Neural cell (in vitro differentiated cells): ENCODE measurements around the gene HK2. TPM values are rescaled to one million over a fixed set of nuclear protein-coding genes. Genes with fewer than 3 reads are reported as not detected.

Experiments
- H2AFZ ChIP-seq: fragments of 200-600, 300-800 bp; sonication (generic), shearing (Covaris generic); 2 replicates; pipeline ENCODE4 v1.6.0; 2014; ENCODE audit warnings: low read depth, mild to moderate bottlenecking, antibody characterized with exemption, low read length, moderate library complexity
- H3F3A ChIP-seq: fragments of 200-600 bp; shearing (Covaris generic); 2 replicates; pipeline ENCODE4 v1.6.1; 2016; ENCODE audit warnings: mild to moderate bottlenecking, moderate library complexity, mixed read lengths, antibody characterized with exemption, low read length; ENCODE audit not compliant: insufficient read depth, poor library complexity, severe bottlenecking
- H3K27ac ChIP-seq: fragments of 200-600, 300-800 bp; sonication (generic), shearing (Covaris generic); 2 replicates; pipeline ENCODE4 v1.5.1; 2014; ENCODE audit warnings: mild to moderate bottlenecking, low read length, moderate library complexity
- H3K27me3 ChIP-seq: fragments of 300-800, 200-600 bp; sonication (generic), shearing (Covaris generic); 2 replicates; pipeline ENCODE4 v1.6.0; 2014; ENCODE audit warnings: mild to moderate bottlenecking, low read depth, low read length, moderate library complexity; ENCODE audit not compliant: insufficient read depth
- H3K36me3 ChIP-seq: fragments of 300-800, 200-600 bp; sonication (generic), shearing (Covaris generic); 2 replicates; pipeline ENCODE4 v1.5.1; 2014; ENCODE audit warnings: mild to moderate bottlenecking, antibody characterized with exemption, low read length, moderate library complexity; ENCODE audit not compliant: insufficient read depth
- H3K4me2 ChIP-seq: fragments of 300-800, 200-600 bp; sonication (generic), shearing (Covaris generic); 2 replicates; pipeline ENCODE4 v1.6.0; 2014; ENCODE audit warnings: mild to moderate bottlenecking, low read length
- H3K4me3 ChIP-seq: fragments of 300-800, 200-600 bp; sonication (generic), shearing (Covaris generic); 2 replicates; pipeline ENCODE4 v1.5.1; 2014; ENCODE audit warnings: mild to moderate bottlenecking, low read length, moderate library complexity
- H3K79me2 ChIP-seq: fragments of 200-600 bp; shearing (Covaris generic); replicated peaks from 2 replicates; pipeline ENCODE4 v1.6.0; 2014; ENCODE audit warnings: mild to moderate bottlenecking, low read length, moderate library complexity; ENCODE audit not compliant: insufficient read depth
- H3K9ac ChIP-seq: fragments of 300-800, 200-600 bp; sonication (generic), shearing (Covaris generic); 2 replicates; pipeline ENCODE4 v1.6.1; 2016; ENCODE audit warnings: mild to moderate bottlenecking, low read length, mixed read lengths
- H3K9me2 ChIP-seq: fragments of 200-600 bp; shearing (Covaris generic); 2 replicates; pipeline ENCODE4 v1.6.1; 2016; ENCODE audit warnings: mild to moderate bottlenecking, low read length, mixed read lengths; ENCODE audit not compliant: insufficient read depth
- H3K9me3 ChIP-seq: fragments of 200-600, 300-800 bp; sonication (generic), shearing (Covaris generic); 2 replicates; pipeline ENCODE4 v1.6.1; 2016; ENCODE audit warnings: mild to moderate bottlenecking, mixed run types, low read length, moderate library complexity, mixed read lengths
- H4K20me1 ChIP-seq: fragments of 200-600 bp; shearing (Covaris generic); 2 replicates; pipeline ENCODE4 v1.6.1; 2016; ENCODE audit warnings: mild to moderate bottlenecking, mixed run types; ENCODE audit not compliant: insufficient read depth
- EP300 ChIP-seq: fragments of 450-650 bp; conservative IDR thresholded peaks from 2 replicates; pipeline ENCODE4 v1.6.1; 2014; ENCODE audit warnings: antibody characterized with exemption, mild to moderate bottlenecking, moderate library complexity; ENCODE audit not compliant: poor library complexity, severe bottlenecking
- EZH2 ChIP-seq: fragments of 200-600, 300-800 bp; shearing (Covaris generic), sonication (generic); IDR thresholded peaks from 2 replicates; pipeline ENCODE4 v1.6.1; 2014; ENCODE audit warnings: antibody characterized with exemption, low read length, borderline replicate concordance, mild to moderate bottlenecking; ENCODE audit not compliant: insufficient read depth, poor library complexity, severe bottlenecking
- MXI1 ChIP-seq: fragments of 450-650 bp; conservative IDR thresholded peaks from 2 replicates; pipeline ENCODE4 v1.6.1; 2014; ENCODE audit warnings: antibody characterized with exemption, mild to moderate bottlenecking; ENCODE audit not compliant: poor library complexity, severe bottlenecking
- POLR2AphosphoS5 ChIP-seq: IDR thresholded peaks from 2 replicates; pipeline ENCODE4 v1.6.1; 2012
- RAD21 ChIP-seq: fragments of 450-650 bp; conservative IDR thresholded peaks from 2 replicates; pipeline ENCODE4 v1.6.1; 2014; ENCODE audit warnings: antibody characterized with exemption, mild to moderate bottlenecking, moderate library complexity
- REST ChIP-seq: IDR thresholded peaks from 2 replicates; pipeline ENCODE4 v1.6.1; 2012; ENCODE audit warnings: borderline replicate concordance
- SMC3 ChIP-seq: fragments of 450-650 bp; conservative IDR thresholded peaks from 2 replicates; pipeline ENCODE4 v1.6.1; 2014; ENCODE audit warnings: antibody characterized with exemption, mild to moderate bottlenecking, moderate library complexity; ENCODE audit not compliant: poor library complexity
- TAF1 ChIP-seq: IDR thresholded peaks from 2 replicates; pipeline ENCODE4 v1.6.1; 2012; ENCODE audit warnings: low read depth
- polyA plus RNA-seq: library from polyadenylated mRNA; depleted of rRNA; stranded (reverse); fragments of >200 nt; gene quantifications from 2 replicates; pipeline ENCODE4 v1.2.3, GENCODE V29; 2014
- TF ChIP-seq, protein P1 (sequence below): fragments of 450-650 bp; IDR thresholded peaks from 2 replicates; pipeline ENCODE4 v1.5.1; 2014; ENCODE audit warnings: antibody characterized with exemption, mild to moderate bottlenecking, moderate library complexity; ENCODE audit not compliant: poor library complexity, severe bottlenecking

The HK2 gene
- polyA plus RNA-seq, 1 donor from 2014 or later, result 0.47 TPM

DNA sequence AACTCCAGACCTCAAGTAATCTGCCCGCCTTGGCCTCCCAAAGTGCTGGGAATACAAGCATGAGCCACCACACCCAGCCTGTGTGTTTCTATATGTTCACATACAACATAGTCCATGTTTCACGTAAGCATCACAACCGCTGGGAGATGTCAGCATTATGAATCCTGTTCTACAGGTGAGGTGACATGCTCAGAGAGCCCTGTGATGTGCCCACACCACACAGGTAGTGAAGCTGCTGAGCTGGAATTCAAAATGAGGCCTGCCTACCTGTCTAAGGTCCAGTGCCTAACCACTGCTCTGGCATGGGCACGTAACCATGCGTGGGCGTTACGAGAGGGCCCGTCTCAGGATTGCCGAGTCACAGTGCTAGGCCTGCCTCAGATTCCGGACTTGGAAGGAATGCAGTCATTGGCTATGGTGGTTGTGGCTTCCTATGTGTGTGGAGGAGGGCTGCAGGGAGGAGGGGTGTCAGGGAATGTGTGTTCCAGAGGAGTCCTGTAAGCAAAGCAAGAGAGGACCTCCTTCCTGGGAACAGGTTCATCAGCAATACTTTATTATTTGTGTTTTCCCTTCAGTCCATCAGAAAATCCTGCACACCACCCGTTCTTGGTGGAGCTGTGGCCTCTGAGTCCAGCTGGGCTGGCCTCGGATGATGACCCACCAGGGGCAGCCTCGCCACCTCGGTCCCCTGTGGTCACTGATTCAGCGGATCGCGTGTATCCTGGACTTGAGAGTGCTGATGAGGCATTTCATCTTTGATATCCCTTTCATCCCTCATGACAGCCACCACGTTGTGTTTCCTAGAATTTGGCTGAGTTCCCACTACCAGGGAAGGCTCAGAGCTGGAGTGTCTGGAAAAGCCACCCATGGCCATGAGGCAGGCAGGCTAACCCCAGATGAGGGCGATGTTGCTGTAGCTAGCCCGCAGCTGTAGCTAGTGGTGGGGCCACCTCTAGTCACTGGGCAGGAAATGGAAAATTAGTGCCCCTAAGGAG, 31.1 kb downstream of the HK2 start:
- Histone ChIP-seq H3K27me3 (no peaks in the 10 kb centered on the region), H3K27ac (no peak overlapping the region), H3K9ac (no peak overlapping the region), H3K4me2 (no peak overlapping the region), H3K36me3 (no peaks in the 10 kb centered on the region), H2AFZ (no peak overlapping the region), H3K79me2 (no peaks in the 10 kb centered on the region), H4K20me1 (no peaks in the 10 kb centered on the region), H3K9me2 (no peaks in the 10 kb centered on the region), H3F3A (no peaks in the 10 kb centered on the region), H3K4me3 (no peak overlapping the region), H3K9me3 (no peaks in the 10 kb centered on the region)
- TF ChIP-seq EZH2 (no peak), EP300 (no peak), MXI1 (no peak), SMC3 (no peak), RAD21 (no peak), POLR2AphosphoS5 (no peak), TAF1 (no peak), REST (no peak)
- TF ChIP-seq, protein P1, sequence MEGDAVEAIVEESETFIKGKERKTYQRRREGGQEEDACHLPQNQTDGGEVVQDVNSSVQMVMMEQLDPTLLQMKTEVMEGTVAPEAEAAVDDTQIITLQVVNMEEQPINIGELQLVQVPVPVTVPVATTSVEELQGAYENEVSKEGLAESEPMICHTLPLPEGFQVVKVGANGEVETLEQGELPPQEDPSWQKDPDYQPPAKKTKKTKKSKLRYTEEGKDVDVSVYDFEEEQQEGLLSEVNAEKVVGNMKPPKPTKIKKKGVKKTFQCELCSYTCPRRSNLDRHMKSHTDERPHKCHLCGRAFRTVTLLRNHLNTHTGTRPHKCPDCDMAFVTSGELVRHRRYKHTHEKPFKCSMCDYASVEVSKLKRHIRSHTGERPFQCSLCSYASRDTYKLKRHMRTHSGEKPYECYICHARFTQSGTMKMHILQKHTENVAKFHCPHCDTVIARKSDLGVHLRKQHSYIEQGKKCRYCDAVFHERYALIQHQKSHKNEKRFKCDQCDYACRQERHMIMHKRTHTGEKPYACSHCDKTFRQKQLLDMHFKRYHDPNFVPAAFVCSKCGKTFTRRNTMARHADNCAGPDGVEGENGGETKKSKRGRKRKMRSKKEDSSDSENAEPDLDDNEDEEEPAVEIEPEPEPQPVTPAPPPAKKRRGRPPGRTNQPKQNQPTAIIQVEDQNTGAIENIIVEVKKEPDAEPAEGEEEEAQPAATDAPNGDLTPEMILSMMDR, result no peak

DNA sequence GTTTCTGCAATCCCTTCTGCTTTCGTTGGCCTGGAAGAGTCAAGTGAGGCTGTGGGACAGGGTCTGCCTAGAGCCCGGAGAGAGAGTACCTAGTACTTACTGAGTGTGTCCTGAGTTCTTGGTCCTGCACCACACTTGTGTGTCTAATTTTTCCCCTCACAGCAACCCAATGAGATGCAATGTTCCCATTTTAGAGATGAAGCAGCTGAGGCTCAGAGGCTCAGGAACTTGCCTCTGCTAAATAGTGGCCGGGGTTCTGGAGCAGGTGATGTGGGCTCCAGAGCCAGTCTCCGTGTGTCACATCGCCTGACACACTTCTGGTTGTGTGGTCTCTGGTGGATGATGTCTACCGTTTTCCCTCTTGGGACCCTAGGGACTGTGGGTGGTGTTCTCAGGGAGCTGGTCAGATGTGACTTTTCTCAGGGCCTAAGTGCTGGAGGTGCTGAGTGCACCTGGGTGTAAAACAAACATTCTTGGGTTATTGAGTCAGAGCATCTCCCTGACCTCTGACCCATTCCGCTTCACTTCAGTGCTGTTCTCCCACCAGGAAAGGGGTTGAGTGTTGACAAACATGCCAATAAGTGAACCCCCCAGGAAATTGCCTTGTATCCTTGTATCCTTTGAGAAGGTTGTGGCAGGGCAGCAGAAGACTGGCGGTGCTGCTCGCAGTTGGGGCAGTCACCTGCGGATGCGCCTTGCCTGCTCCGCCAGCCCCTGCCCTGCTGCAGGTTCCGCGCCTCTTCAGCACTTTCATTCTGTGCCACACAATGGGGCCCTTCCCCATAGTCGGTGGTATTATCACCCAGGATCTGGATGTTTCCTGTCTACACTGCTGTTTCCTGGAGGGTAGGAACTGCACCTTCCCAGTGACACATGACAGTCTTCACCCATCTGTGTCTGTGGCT, 32.1 kb downstream of the HK2 start:
- Histone ChIP-seq H3K9me3 (no peaks in the 10 kb centered on the region), H3K4me3 (no peak overlapping the region), H2AFZ (no peak overlapping the region), H3K79me2 (no peaks in the 10 kb centered on the region), H3K9ac (no peak overlapping the region), H3F3A (no peaks in the 10 kb centered on the region), H3K27ac (no peak overlapping the region), H3K9me2 (no peaks in the 10 kb centered on the region), H3K36me3 (no peaks in the 10 kb centered on the region), H4K20me1 (no peaks in the 10 kb centered on the region), H3K4me2 (no peak overlapping the region), H3K27me3 (no peaks in the 10 kb centered on the region)
- TF ChIP-seq RAD21, result no peak
- no peak for TF ChIP-seq POLR2AphosphoS5
- no peak for TF ChIP-seq SMC3
- no peak for TF ChIP-seq MXI1
